ENCODE data around the gene PLEKHJ1.

Gene PLEKHJ1

DNA sequence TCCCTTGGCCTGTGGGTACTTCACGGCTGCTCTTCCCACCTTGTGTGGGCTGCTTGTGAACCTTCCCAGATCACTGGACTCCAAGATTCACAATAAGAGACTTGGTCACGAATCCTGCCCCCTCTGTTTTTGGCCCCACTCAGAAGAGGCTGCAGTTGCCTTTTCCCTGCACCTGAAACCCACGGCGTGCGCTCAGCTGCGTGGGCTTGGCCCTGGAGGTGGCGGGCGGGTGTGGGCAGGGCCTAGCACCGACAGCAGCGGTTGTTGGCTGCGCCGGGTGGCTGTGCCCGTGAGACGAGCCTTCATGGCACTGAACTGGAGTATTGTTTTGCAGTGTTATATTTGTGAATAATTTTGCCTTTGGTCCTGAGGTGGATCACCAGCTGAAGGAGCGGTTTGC lies 33.8 kb downstream of the PLEKHJ1 start:
- TF ChIP-seq, protein P1, sequence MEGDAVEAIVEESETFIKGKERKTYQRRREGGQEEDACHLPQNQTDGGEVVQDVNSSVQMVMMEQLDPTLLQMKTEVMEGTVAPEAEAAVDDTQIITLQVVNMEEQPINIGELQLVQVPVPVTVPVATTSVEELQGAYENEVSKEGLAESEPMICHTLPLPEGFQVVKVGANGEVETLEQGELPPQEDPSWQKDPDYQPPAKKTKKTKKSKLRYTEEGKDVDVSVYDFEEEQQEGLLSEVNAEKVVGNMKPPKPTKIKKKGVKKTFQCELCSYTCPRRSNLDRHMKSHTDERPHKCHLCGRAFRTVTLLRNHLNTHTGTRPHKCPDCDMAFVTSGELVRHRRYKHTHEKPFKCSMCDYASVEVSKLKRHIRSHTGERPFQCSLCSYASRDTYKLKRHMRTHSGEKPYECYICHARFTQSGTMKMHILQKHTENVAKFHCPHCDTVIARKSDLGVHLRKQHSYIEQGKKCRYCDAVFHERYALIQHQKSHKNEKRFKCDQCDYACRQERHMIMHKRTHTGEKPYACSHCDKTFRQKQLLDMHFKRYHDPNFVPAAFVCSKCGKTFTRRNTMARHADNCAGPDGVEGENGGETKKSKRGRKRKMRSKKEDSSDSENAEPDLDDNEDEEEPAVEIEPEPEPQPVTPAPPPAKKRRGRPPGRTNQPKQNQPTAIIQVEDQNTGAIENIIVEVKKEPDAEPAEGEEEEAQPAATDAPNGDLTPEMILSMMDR (IDR thresholded peaks at IDR 0.05) = no peak

DNA sequence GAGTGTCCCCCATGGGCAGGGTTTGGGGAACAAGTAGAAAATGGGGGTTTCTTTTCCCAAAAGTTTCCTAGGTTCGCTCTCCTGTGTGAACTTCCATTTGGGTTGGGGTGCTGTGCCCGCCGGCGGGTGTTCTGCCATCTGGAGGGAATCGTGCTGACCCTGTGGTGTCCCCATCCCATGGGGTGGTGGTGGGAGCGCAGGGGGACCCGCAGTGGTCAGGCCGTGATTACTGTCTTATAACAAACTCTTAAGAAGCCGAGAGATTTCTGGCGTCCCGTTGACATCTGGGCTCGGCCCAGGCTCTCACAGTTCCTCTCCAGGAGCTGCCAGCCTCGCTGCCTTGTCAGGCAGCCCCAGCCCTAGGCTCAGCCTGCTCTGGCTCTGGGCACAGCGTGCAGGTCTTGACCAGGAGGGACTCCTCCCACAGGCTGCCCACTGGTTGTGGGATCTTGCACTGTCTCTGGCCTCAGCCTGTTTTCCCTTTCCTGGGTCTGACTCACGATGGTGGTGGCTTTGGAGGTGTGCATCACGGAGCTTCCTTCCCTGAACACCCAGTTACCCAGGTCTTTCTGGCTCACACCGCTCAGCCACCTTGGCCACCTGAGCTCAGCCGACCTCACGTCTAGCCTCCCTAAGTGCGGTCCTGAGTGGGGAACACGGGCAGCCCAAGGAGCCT lies 34.5 kb downstream of the PLEKHJ1 start:
- TF ChIP-seq, protein P1 (IDR thresholded peaks at IDR 0.05) = no peak

DNA sequence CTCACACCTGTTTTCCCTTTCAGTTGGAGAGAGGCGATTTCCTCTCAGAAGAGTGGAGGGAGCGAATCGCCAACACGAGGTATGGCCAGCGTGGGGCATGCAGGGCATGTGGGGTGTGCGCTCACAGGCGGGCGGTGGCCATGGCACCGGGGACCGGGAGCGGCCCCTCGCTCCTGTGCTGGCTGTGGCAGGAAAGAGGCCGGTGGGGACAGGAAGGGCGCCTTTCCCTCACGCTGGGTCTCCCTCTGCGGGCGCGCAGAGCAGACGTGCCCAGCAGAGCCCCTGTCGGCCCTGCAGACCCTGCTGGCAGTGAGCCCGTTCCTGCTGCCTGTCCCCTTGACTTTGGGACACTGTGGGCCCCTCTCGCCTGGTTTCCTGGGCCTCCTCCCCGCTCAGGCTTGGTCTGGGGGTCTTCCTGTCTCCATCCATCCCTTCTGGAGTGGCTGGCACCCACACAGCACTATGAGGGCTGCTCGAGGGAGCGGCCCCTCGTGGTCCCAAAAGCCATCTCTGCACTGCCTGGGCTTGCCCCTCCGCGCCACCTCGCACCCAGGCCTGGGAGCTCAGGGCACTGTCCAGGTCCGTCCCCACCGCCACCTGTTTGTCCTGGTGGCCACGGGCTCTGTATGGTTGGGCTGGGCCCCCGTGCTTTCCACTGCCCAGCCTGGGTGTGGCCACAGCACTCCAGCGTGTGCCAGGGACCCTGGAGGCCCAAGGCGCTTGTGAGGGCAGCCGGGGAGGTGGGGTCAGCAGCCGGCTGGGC lies 36.1 kb downstream of the PLEKHJ1 start:
- TF ChIP-seq, protein P1 (IDR thresholded peaks at IDR 0.05) = no peak

DNA sequence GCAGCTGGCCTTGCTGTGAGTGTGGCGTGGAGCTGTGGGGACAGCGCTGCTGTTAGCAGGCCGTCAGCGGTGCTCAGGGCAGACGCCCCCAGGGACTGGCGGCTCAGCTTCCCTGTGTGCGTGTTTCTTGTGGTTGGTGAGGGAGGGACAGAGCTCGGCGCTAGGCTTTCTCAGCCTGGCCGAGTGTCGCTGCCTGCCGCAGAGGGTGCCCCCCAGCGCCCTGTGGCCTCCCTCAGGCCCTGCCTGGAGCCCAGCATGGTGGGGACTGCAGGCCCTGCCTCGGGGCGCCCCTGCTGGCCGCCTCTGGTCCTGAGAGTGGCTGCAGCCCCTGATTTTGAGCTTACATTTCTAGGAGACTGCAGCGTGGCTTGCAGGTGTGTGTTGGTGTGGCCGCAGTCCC lies 36.9 kb downstream of the PLEKHJ1 start:
- TF ChIP-seq, protein P1 (IDR thresholded peaks at IDR 0.05) = peak; percentile 34; the same call in 1 of the 2 replicates

DNA sequence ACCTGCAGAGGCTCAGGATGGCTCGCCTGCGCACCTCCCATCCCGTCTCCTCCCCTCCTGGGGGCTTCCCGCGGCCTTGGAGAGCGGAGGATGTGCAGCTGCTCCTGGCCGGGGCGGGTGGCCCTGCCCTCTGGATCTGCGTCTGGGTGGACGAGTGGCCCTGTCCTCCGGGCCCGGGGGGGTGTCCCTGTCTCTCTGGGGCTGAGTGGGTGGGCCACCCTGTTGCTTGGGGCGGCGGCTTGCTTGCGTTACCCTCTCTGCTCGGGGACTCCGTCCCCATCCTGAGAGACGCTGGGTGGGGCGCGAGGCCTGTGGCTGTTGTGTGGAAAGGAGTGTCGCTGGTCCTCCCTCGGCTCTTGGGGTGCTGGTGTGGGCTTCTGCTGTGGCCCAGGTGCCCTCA lies 37.8 kb downstream of the PLEKHJ1 start:
- TF ChIP-seq, protein P1 (IDR thresholded peaks at IDR 0.05) = no peak

DNA sequence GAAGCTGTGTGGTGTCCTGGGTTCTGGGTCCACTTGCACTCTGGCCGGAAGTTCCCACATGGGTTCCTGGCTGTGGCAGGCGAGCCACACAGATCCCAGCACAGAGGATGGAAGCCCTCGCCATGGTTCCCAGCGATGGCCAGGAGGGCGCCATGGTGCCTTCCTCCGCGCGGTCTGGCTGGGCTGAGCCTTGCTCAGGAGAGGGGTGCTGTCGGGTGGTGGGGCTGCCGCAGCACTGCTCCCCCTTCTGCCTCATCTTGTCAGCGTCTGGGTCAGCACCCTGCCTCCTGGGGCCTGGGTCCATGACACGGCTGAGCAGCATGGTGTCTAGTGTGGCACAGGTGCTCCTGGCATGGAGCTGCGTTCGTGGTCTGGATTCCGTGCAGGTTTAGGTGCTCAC lies 38.9 kb downstream of the PLEKHJ1 start:
- TF ChIP-seq, protein P1 (IDR thresholded peaks at IDR 0.05) = no peak

DNA sequence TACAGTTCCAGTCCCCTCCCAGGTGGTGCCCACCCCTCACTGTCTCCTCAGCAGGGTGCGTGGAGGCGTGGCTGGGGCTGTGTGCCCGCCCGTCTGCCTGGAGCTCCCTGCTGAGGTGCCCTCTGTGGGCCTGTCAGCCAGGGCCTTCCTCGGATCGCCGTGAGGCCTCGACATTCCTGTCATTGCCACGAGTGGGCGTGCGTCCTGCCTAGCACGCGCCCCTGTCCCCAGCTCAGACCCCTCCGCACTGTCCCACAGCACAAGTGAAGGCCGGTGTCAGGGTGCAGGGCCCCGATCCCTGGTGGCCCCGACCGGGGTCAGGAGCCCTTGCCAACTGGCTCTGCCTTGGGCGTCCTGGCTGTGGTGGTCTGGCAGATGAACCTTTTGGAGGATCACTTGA lies 40.2 kb downstream of the PLEKHJ1 start:
- TF ChIP-seq, protein P1 (IDR thresholded peaks at IDR 0.05) = no peak
